GM06990 (cell line): ENCODE results near the gene BCAS3.

Experiments
- DNase-seq: peaks from one replicate; pipeline ENCODE4 v3.0.0-alpha.2; 2011; ENCODE audit not compliant: insufficient read length; ENCODE audit errors: extremely low read depth
- H3K27me3 ChIP-seq: replicated peaks from 2 replicates; pipeline ENCODE4 v1.6.0; 2011; ENCODE audit warnings: low read length; ENCODE audit not compliant: control insufficient read depth, insufficient read depth
- H3K36me3 ChIP-seq: 2 replicates; pipeline ENCODE4 v1.5.1; 2011; ENCODE audit warnings: low read length; ENCODE audit not compliant: control insufficient read depth, insufficient read depth
- H3K4me3 ChIP-seq: replicated peaks from 2 replicates; pipeline ENCODE4 v1.5.1; 2011; ENCODE audit warnings: low read depth, mild to moderate bottlenecking, control low read depth, low read length
- TF ChIP-seq, protein P1 (sequence below): IDR thresholded peaks from 2 replicates; pipeline ENCODE4 v1.5.1; 2011; ENCODE audit warnings: low read length, control low read depth, mild to moderate bottlenecking, inconsistent platforms; ENCODE audit not compliant: insufficient read depth, poor library complexity, severe bottlenecking

BCAS3 gene

DNA sequence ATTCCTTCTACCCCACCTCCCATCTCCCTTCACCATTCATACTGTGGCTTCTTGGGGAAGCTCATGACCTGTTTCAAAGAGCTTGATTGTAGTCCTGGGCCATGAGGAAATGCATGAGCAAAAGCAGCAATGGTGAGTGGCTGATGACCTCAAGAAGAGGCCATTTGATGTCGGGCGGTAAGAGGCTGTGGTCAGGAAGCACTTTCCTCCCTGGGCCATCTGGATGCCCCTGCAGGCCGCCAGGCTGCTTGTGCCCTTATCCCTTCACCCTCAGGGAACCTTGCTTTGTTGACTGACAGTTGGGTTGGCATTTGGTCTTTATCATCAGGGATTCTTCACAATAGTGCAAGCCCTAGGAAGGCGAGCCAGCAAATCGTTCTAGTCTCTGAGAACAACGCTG, 643.7 kb downstream of the BCAS3 start:
- H3K27me3 ChIP-seq, result no peaks in the 10 kb centered on the region
- DNase-seq, result no peak
- TF ChIP-seq, protein P1, sequence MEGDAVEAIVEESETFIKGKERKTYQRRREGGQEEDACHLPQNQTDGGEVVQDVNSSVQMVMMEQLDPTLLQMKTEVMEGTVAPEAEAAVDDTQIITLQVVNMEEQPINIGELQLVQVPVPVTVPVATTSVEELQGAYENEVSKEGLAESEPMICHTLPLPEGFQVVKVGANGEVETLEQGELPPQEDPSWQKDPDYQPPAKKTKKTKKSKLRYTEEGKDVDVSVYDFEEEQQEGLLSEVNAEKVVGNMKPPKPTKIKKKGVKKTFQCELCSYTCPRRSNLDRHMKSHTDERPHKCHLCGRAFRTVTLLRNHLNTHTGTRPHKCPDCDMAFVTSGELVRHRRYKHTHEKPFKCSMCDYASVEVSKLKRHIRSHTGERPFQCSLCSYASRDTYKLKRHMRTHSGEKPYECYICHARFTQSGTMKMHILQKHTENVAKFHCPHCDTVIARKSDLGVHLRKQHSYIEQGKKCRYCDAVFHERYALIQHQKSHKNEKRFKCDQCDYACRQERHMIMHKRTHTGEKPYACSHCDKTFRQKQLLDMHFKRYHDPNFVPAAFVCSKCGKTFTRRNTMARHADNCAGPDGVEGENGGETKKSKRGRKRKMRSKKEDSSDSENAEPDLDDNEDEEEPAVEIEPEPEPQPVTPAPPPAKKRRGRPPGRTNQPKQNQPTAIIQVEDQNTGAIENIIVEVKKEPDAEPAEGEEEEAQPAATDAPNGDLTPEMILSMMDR, result no peak

DNA sequence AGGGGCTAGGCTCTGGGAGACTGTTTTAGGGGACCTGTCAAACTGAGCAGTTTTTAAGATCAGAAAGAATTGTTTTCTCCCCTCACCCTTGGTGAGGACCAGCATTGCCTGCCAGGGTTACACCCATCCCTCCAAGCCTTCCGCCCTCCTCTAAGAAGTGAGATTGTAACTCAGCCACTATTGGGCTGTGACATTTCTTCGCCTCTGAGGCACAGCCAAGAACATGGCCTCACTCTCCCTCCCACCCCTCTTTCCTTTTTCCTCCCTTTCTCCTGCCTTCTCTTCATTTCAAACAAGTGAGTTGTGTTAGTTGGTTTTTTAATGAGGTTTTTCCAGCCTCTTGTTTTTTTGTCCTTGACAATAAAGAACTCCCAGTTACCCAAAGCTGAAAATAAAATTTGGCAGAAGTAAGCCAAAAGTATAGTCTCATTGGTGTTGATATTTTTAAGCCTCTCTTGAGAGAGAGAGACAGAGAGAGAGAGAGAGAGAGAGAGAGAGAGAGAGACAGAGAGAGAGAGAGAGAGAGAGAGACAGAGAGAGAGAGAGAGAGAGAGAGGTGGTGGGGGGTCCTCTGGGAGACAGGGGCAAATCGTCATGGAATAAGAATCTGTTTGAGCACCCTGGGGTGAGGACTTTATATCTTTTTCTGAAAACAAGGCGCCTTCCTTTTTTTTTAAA, 644.8 kb downstream of the BCAS3 start:
- H3K4me3 ChIP-seq, result no peak overlapping the region
- no peaks in the 10 kb centered on the region for H3K36me3 ChIP-seq
- DNase-seq, result no peak
- TF ChIP-seq, protein P1, result no peak
- H3K27me3 ChIP-seq, result no peaks in the 10 kb centered on the region

More for the DNA sequence above, 643.7 kb downstream of the BCAS3 start:
- no peak overlapping the region for H3K4me3 ChIP-seq
- no peaks in the 10 kb centered on the region for H3K36me3 ChIP-seq

DNA sequence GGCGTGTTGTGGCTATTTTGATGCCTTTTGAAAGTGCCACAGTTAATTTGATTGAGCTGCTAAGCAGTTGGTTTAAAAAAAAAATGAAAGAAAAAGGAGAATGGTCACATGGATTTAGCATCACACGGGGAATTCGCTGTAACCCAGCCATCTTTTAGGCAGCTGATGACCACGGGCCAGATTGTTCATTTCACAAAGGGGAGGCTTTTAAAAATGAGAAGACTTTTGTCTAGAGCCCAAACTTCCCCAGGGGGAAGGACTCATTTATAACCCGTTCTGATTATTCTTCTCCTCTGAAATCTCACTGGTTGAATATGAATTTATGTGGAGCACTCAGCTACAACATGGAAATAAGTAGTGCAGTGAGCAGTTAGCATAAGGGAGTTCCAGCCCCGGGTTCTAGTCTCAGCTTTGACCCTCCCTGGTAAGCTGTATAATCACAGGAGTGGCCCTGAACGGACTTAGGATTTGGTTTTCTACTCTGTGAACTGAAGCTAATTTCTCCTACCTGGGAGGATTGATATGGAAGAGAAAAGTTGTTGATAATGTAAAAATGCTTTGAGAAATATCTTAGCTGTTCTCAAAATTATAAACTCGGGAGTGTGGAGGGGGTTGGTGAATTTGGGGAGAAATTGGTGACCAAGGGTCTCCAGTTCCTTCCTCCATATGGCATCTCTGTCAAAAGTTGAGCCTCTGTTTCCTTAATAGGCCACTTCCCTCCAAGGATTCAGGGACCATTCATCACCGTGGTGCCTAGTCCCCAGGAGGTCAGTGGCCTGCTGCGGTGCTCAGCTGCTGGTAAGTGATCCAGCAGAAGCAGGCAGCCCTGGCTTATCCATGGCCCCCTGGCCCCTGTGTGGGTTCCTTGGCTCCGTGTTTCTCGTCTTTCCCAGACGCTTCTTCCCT, 645.6 kb downstream of the BCAS3 start:
- H3K4me3 ChIP-seq, result no peak overlapping the region
- DNase-seq, result no peak
- H3K27me3 ChIP-seq, result no peaks in the 10 kb centered on the region
- H3K36me3 ChIP-seq, result no peaks in the 10 kb centered on the region
- TF ChIP-seq, protein P1, result no peak

DNA sequence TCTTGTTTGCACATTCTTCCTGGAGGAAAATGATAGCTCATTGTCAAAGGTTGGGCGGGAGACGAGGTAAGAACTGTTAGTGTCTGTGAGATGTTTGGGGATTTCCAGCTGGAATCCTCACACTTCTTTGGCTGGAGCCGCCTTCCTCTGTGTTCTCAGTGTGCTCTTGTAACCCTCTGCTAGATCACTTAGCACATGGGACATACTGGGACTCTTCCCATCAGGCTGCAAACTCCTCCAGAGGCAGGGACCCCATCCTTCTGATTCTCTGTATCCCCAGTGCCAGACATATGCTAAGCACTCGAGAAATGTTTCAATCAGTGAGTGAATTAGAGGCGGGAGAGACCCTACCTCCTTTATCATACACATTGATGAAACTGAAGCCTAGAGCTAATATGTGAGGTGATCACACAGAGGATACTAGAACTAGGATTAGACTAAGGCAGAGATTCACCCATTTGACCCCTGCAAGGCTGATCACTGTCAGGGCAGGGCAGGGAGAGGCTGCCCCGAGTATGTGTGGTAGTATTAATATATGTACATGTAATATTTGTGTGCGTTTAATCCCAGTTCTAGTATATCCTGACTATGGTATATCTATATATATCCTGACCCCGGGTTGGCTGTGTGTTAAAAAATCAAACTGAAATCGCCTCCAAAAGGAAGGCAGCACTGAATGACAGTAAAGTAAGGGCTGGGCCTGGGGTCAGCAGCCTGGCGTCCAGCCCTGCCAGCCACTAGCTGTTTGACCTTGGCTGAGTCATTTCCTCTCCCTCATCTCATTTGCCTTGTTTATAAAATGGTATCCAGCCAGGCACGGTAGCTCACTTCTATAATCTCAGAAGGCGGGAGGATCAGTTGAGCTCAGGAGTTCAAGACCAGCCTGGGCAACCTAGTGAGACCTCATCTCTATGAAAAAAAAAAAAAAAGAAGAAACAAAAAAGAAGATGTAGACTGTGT, 646.5 kb downstream of the BCAS3 start:
- no peaks in the 10 kb centered on the region for H3K36me3 ChIP-seq
- TF ChIP-seq, protein P1, result no peak
- DNase-seq, result no peak
- H3K4me3 ChIP-seq, result no peak overlapping the region
- H3K27me3 ChIP-seq, result no peaks in the 10 kb centered on the region

DNA sequence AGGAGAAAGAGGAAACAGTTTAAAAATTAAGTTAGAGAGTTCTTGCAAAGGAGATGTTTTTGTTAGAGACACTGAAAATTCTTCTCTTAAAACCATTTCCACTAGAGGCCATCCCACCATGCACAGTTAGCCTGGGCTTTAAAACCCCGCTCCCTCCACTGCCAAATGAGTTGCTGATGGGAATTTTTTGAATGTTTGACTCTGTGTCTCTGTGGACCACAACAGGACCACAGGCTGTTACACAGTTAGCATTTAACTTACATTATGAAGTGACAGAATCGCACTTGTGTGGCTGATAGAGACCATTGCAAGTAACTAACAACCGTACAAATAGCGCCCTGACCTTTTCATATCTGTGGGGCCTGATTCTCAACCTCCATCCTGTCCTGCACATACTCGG, 647.3 kb downstream of the BCAS3 start:
- H3K4me3 ChIP-seq, result no peak overlapping the region
- TF ChIP-seq, protein P1, result no peak

More for the DNA sequence above, 647.3 kb downstream of the BCAS3 start:
- no peak for DNase-seq
- H3K36me3 ChIP-seq, result no peaks in the 10 kb centered on the region
- H3K27me3 ChIP-seq, result no peaks in the 10 kb centered on the region
